SH-SY5Y (cell line): ENCODE measurements around the gene UGP2.

ENCODE experiments used
- GATA2 ChIP-seq: IDR thresholded peaks from 2 replicates; pipeline ENCODE4 v1.6.1; 2011; ENCODE audit warnings: mild to moderate bottlenecking, low read depth, low read length
- GATA3 ChIP-seq: IDR thresholded peaks from 2 replicates; pipeline ENCODE4 v1.6.1; 2011; ENCODE audit warnings: low read depth, mild to moderate bottlenecking, low read length, moderate library complexity

- TF ChIP-seq GATA3, result no peak
- no peak for TF ChIP-seq GATA2
Observed at GRCh38 chr2:63792530-63792929, 49.2 kb upstream of the UGP2 start.
